NCI-H748 (cell line): Measurements from ENCODE around the gene LATS2.

Experiments
- DNase-seq: peaks from one replicate; lab custom pipeline; 2025; ENCODE audit not compliant: unreplicated experiment; lab: John Stamatoyannopoulos, UW

LATS2 gene

DNA sequence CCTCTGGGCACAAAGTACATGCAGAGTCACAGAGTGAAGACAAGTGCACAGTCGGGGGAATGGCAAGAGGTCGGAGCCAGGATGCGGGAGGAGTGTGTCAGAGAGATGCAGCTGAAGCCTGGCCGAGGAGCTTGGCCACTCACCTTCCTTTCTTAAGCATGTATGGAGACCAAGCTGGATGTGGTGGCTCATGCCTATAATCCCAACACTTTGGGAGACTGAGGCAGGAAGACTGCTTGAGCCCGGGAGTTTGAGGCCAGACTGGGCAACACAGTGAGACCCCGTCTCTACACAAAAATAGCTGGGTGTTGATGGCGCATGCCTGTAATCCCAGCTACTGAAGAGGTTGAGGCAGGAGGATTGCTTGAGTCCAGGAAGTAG is 67.0 kb downstream of the LATS2 start:
- no peak for DNase-seq

DNA sequence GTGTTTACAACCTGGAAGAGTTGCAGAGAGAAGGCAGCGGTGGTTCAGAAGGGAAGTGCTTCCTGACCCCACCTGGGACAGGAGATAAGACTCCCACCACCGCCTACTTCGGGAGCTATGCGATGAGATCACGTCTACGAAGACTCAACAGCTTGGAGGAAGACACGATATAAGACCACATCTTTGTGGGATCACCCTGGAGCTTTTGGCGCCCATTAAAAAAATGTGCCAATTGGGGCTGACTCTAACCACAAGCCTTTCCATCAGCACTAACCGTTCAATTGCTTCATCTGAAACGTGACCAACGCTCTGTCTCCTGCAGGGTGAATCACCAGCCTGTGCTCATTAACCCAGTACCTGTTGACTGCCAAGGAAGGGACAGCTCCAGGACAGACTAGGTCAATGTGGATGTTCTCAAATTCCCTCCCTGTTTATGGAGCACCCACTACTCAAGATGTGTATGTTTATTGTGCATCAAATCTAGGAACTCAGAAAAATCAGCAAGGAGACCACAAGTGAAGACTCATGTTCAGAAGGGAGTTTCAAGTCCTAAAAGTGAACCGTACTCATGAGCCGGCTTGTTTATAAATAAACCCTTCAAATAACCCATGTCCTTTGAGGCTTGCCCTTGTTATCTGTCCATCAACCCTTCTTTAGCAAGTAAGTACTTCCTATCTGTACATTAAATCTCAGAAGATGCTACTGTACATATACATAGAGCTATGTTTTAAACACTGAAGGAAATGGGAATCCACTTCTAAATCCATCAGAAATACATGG is 67.5 kb downstream of the LATS2 start:
- no peak for DNase-seq

GRCh38 chr13:20993211-20993610 is 68.2 kb downstream of the LATS2 start:
- no peak for DNase-seq

DNA sequence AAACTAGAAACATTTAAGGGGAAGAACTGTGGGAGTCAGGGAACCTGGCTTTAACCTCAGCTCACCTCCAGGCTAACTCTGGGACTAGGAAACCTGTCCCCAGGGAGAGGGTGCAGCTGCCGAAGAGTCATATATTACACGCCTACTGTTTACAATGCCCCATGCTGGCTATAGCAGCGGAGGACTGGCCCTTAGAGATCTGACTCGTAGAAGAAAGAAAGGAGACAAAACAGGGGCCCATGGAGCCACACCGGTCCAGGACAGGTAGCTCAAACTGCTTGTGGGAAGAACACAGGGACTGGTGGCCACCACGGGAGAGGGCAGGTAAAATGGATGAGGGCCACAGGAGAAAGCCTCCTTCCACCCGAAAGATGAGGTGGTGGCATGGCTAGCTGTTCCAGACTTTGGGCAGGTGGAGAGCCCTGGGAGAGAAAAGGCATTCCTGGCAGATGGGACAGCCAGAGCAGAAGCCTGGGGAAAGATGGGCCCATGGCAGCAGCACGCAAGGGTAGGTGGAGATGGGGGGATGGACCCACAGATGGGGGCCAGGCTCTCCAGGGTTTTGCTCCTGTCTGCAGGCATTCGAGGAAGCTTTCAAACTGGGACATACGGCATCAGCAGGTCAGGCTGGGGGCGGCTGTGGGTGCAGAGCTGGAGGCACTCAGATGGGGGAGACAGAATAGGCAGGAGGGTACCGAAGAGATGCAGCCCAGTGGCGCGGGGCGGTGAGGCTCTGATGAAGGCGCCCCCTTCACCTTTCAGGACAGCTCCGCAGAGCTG is 69.5 kb downstream of the LATS2 start:
- DNase-seq: no peak

DNA sequence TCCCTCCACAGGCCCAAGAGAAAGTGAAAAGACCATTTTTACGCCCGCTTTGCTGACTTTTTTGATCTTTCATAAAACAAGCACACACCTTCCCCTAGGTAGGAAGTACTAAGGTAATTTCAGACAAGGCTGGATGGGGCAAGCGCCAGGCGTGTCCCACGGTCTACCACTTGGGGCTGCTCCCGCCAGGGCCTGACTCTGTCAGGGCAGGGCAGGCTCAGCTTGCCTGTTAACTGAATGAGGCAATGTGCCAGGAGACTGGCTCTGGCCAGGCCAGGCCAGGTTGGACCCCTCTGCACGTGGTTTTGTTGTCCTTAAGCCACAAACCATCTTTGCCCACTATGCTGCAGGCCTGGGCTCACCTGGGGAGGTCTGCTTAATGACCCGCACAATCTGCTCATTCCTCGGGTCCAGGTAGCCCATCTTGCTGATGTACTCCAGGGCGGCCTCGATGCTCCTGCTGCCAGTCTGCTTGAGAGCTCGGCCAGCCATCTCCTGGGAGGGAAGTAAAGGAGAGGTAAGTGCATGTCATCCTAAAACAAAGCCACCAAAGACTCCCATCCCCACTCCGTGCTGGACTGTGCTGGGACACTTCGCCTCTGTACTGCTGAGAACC is 70.4 kb downstream of the LATS2 start:
- no peak for DNase-seq

DNA sequence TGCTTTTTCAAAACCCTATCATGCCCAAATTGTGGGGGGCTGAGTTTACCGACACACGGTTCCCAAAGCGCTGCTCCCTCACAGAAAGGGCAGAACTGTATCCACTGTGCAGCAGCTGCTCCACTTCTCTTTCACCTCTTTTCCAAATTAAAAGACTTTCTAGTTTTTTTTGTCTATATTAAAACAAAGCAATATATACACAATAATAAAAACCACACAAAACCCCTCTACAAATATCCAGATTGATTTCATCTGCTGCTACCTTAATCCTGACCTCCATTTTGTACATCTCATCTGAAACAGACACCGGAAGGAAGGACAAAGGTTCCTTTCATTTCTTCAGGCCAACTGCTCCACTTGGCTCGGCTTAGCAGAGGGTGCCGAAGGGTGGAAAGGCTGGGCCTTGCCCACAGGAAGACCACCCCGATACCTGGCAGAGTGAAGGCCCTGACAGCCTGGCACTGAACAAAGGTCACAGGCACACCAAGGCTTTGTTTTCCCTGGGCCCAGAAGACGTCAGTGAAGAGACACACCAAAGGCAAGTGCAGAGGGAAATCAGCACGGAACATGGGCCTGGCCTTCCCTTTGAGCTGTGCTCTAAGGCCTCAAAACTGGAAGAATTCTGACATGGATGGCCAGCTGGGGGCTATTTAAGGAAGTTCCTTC is 71.6 kb downstream of the LATS2 start:
- no peak for DNase-seq

DNA sequence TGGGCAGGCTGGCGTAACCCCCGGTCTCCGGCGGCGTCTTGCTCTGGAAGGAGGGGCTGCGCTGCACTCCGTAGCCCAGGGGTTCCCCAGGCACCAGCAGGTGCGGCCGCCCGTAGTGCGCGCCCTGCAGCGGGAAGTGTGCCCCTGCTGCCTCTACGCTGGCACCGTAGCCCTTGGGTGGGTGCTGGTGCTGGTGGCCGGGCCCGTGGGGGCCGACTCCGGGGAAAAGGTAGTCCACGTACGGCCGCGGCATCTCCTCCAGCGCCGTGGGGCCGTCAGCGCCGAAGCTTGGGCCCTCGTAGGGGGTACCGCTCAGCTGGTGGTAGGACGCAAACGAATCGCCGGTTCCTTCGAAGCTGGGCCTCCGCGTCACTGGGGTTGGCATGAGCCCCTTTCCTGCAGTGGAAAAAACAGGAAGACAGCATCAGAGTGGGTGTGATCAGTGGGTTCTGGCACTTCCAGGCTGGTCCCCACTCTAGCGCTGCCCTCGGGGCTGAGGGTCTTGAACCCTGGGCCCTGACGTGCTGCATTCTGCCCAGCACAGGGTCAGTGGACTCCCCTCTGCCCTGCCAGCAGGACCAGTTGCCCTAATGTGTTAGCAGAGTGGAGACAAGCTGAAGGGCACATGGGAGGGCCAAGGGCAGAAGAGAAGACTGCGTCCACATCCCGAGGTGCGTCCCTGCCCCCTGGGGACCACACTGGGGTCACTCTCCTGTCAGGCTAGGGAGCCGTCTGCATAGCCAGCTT is 72.3 kb downstream of the LATS2 start:
- DNase-seq: no peak

GRCh38 chr13:20988033-20988908 is 73.1 kb downstream of the LATS2 start:
- DNase-seq: no peak

GRCh38 chr13:20987599-20987998 is 73.8 kb downstream of the LATS2 start:
- DNase-seq: no peak

GRCh38 chr13:20984879-20985278 is 76.5 kb downstream of the LATS2 start:
- no peak for DNase-seq

GRCh38 chr13:20983386-20983785 is 78.0 kb downstream of the LATS2 start:
- no peak for DNase-seq

GRCh38 chr13:20981370-20982095 is 79.9 kb downstream of the LATS2 start:
- no peak for DNase-seq

- DNase-seq: no peak
Measured at GRCh38 chr13:20980899-20981298, 80.5 kb downstream of the LATS2 start.

DNA sequence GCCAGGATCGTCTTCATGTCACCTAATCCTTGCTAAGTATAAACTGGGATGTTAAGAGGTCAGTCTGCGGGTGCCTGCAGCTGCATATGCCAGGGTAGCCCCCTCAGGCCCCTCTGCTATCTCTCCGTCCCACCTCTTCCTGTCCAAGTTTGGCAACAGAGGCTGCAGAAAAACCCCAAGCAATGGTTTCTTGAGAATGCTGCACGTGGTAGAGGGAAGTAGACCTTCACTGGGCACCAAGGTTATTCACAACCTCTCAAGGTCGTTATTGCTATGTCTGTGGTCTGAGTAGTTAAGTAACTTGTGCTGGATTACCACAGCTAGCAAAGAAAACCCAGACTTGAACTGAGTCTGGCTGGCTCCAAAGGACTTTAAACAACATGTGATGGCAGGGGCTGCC is 81.0 kb downstream of the LATS2 start:
- no peak for DNase-seq

DNA sequence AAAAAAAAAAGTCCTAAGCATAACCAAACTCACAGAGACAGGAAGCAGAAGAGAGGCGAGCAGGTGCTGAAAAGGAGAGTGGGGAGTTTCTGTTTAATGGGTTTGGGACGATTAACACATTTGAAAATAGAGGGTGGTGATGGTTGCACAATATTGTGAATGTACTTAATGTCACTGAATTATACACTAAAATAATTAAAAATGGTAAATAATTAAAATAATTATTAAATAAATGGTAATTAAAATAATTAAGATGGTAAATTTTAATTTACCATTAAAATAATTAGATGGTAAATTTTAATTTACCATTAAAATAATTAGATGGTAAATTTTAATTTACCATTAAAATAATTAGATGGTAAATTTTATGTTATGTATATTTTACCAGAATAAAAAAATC is 84.0 kb downstream of the LATS2 start:
- no peak for DNase-seq

- DNase-seq: no peak
Measured at GRCh38 chr13:20974981-20975585, 86.3 kb downstream of the LATS2 start.

DNA sequence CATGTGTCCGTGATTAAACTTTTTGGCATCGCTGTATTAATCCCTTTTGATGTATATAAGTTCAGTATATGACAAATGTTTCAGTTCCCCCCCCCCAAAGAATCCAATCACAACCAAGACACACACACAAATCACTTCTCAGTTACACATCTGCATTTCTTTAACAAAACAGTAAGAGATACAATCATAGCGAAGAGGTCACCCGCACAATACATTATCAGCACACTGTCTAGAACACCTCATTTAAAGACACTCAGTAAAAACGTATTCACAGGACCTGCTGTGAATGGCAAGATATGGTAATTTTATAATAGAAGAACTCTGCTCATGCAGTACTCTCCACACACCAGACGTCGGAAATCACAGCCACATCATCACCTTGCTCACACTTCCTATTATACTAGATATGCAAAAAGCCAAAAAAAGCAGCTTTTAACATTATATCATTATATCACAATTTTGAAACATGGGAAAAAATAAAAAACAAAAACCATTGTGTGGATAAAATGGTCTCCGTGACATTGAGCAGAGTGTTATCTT is 87.4 kb downstream of the LATS2 start:
- DNase-seq: no peak

DNA sequence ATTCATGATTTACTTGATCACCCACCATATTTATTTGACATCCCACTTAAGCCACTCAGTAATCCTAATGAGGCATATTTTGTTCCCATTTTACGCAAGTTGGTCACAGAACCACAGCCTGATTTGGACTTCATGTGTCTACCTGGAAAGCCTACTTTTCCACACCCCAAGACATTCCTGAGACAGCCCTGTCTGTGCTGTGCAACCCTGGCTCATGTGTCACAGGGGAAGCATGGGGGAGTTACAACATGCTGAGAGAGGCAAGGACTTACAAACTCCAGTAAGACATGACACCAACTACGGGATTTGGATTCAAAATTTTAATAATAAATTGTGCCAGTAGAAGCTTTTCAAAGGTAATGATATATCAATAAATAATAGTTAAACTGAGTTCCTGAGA is 88.7 kb downstream of the LATS2 start:
- DNase-seq: no peak

DNA sequence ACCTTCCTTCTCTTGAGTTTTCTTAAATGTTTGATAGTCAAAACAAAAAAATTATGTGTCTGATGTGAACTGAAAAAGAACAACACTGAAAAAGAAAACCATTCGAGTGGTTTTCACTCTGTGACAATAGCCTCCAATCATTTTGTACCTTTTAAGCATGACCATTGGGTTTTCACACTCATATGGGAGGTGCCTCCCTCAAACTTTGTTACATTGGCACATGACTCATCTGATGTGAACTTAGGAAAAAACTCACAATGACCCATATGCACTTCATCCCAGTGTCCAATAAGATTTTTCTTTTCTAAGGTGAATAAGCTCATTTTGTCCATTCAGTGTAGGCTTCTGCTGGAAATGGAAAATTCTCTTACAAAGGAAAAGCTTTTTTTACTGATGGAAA is 92.2 kb downstream of the LATS2 start:
- no peak for DNase-seq
